Measurements from ENCODE around the gene SLC35D3. TPM values are rescaled to one million over a fixed set of nuclear protein-coding genes. Genes with fewer than 3 reads are reported as not detected.
"Not testable (repeated sequence)": the region's sequence is repeated elsewhere in the genome, so short reads cannot be mapped to it uniquely, and the experiment has no call there.

The SLC35D3 gene, protein sequence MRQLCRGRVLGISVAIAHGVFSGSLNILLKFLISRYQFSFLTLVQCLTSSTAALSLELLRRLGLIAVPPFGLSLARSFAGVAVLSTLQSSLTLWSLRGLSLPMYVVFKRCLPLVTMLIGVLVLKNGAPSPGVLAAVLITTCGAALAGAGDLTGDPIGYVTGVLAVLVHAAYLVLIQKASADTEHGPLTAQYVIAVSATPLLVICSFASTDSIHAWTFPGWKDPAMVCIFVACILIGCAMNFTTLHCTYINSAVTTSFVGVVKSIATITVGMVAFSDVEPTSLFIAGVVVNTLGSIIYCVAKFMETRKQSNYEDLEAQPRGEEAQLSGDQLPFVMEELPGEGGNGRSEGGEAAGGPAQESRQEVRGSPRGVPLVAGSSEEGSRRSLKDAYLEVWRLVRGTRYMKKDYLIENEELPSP
- total RNA-seq = not detected

- DNase-seq (ENCODE audit: low spot score in 2 of 2) (peak in 1 of 2 donors; percentile 34), ATAC-seq (peak; percentile 29 to 57)
- Mint-ChIP-seq H3K36me3 (peaks cover 0 to 13% of the 10 kb centered on the region in 2 donors), H3K9me3 (no peaks in the 10 kb centered on the region), H3K27ac (no peak within 1 kb of the TSS)
Observed at GRCh38 chr6:136921936-136922684, at the start of gene SLC35D3. TSS of gene SLC35D3 (plus strand) at chr6:136922301. CDS start at chr6:136922429, 128 bp downstream.

GRCh38 chr6:136873748-136874147, 48.4 kb upstream of the SLC35D3 start:
- Mint-ChIP-seq H3K9me3 (peaks cover 0 to 4% of the 10 kb centered on the region in 2 donors), H3K36me3 (peaks cover 23 to 56% of the 10 kb centered on the region in 2 donors), H3K27ac (no peak overlapping the region)
- DNase-seq (ENCODE audit: low spot score in 2 of 2) (no peak), ATAC-seq (no peak)

- DNase-seq (ENCODE audit: low spot score in 2 of 2); ATAC-seq; H3K27ac Mint-ChIP-seq; H3K9me3 Mint-ChIP-seq: not testable (repeated sequence)
- H3K36me3 Mint-ChIP-seq = peaks cover 23 to 49% of the 10 kb centered on the region in 2 donors
Observed at GRCh38 chr6:136876469-136876868, 45.6 kb upstream of the SLC35D3 start.

DNA sequence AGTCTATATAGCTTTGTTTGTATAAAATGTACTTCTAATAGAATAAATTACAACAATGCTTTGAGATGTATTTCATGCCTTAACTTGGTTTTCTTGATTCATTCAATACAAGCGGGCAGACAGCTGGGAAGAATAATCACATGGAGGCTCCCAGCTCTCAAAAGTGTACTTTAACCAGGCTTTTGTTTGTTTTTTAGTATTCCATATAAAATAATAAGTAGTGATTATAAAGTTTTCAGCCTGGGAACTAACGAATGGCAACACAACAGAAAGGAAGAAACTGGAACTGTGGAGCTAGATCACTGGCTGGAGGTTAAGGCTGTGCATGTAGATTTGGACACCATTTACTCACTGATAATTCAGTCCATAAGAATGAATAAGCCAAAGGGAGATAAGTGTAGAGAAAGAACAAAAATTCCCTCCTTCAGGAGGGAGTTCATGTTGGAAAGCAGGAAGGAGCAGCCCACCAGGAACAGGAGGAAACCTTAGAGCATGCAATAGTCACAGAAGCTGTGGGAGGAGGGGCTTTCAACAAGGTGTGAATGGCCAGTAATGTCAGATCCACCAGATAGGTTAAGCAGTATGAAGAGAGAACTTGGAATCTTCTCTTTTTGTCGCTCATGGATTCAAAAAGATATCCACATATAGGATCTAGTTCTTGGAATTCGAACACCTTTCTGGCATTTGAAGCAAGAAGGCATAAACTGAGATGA, 41.2 kb upstream of the SLC35D3 start:
- ATAC-seq = no peak
- no peak overlapping the region for H3K27ac Mint-ChIP-seq
- no peak for DNase-seq (ENCODE audit: low spot score in 2 of 2)
- H3K36me3 Mint-ChIP-seq = peaks cover 10 to 19% of the 10 kb centered on the region in 2 donors
- H3K9me3 Mint-ChIP-seq = no peaks in the 10 kb centered on the region

DNA sequence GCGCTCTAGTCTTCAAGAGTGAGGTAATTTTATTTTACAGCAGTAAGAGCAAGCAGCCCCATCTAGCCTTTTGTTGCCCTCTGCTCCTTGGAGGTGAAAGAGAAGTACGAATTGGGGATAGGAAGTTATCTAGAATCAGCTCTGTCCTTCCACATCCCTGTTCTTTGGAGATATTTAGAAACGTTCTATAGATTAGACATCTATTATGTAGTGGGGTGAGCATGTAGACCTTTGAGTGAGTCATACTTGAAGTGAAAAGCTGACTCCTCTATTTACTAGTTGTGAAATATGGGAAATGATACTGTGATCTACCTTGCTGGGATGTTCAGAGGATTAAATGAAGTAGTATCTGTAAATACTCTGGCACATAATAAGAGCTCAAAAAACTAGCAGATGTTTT, 36.0 kb upstream of the SLC35D3 start:
- Mint-ChIP-seq H3K27ac (no peak overlapping the region), H3K36me3 (no peaks in the 10 kb centered on the region), H3K9me3 (no peaks in the 10 kb centered on the region)
- ATAC-seq (peak in 1 of 2 donors; percentile 58), DNase-seq (ENCODE audit: low spot score in 2 of 2) (no peak)

DNA sequence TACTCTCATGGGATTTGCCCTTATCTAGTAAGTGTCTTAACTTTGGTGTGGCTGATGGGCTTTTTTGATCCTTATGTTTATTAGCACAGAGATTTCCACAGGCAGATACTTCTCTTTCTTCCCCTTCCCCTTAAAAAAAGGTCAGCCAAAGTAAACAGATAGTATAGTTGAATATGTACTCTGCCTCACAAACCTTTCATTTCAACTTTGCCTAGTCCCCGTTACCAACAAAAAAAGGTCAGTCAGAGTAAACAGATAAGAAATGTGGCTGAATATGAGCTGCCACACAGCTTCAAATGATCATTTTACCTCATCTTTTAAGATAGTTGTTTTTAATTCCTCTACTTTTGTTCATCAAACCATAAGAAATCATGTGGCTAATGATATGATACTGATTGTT, 34.1 kb upstream of the SLC35D3 start:
- DNase-seq (ENCODE audit: low spot score in 2 of 2) (no peak), ATAC-seq (no peak)
- Mint-ChIP-seq H3K27ac (no peak overlapping the region), H3K9me3 (no peaks in the 10 kb centered on the region), H3K36me3 (no peaks in the 10 kb centered on the region)

DNA sequence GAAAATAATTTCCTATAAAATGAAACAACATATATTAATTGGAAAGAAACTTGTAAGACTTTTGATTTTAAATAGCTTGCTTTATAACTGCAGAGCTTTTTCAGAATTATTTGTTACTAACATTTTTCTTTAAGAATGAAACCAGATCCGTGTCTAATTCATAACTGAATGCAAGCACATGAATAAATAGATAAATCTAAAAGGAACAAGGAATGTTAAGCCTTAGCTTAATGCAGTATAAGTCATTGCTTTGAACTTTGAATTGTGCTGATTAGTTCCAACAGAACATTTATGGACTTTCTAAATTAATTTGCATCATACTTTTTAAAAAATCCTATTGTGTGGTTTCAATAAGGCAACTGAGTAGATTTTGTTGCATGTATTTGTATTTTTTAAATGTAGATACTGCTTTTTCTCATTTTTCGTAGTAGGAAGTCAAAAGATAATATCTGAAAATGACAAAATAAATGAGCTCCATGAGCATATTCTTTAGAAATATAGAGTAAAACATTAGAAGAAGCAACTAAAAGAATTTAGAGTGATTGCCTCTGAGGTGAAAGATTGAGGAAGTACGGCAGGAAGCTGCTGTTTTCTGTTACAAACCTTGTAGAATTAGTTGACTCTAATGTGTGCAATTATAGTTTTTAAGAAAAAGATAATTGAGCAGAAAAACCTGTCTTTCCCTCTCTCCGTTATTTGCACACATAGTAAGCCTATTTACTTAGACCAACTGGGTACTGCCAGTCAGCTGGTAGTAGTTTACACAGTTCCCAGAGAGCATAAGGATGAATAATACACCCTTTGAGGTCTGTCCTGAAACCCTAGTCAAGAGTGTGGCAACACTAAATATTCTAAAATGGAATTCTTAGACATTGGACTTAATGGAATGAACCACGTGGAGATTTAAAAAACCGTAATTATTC, 32.6 kb upstream of the SLC35D3 start:
- H3K36me3 Mint-ChIP-seq = no peaks in the 10 kb centered on the region
- ATAC-seq = no peak
- H3K27ac Mint-ChIP-seq = no peak overlapping the region
- H3K9me3 Mint-ChIP-seq = no peaks in the 10 kb centered on the region
- no peak for DNase-seq (ENCODE audit: low spot score in 2 of 2)

DNA sequence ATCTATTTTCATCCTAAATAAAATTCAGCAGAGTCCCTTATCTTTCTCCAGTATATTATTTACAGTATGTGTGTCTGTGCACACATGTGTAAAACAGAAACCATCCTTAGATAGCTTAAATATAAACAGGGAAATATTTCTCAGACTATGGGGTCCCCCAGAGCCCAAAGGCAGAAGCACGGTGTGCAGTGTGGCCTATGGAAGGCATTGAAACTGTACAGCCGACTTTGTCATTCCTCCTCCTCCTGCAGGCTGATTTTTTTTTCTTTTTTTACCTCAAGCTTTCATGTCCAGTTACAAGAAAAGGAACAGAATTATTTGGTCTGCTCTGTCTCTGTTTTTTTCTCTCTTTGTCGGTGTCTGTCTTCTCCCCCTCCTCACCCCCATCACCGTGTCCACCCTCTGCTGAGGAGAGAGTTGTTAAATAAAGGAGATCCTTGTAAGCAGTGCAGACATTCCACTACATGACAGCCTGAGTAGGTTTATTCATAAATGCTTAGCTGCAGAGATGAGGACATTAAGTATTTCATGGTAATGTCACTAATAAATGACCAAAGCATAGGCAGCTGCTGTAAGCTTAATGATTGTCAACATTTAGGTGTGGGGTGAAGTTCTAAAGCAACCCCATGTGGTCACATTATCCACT, 31.8 kb upstream of the SLC35D3 start:
- Mint-ChIP-seq H3K36me3 (no peaks in the 10 kb centered on the region), H3K9me3 (no peaks in the 10 kb centered on the region), H3K27ac (peak overlapping the region in 1 of 2 donors; percentile 2)
- ATAC-seq (no peak), DNase-seq (ENCODE audit: low spot score in 2 of 2) (no peak)

DNA sequence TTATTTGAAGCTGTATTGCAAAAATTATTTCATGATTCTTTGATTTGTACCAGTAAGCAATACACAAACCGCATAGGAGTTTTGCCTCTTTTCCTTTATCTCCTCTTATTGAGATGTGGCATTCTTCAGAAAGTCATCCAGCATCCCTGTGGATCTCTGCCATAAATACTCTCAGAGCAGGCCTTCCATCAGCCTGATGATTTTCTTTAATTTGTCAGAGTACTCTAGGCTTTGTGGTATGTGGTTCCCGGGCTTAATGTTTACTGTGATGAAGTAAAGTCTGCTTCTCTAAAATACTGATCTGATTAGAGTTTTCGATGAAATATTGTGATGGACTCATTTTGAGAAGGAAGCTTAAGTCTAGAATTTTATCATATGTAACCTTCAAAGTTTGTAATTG, 31.1 kb upstream of the SLC35D3 start:
- no peak for DNase-seq (ENCODE audit: low spot score in 2 of 2)
- peak in 1 of 2 donors; percentile 20 for ATAC-seq
- Mint-ChIP-seq H3K27ac (no peak overlapping the region), H3K36me3 (no peaks in the 10 kb centered on the region), H3K9me3 (no peaks in the 10 kb centered on the region)

- ATAC-seq (no peak), DNase-seq (ENCODE audit: low spot score in 2 of 2) (no peak)
- Mint-ChIP-seq H3K9me3 (no peaks in the 10 kb centered on the region), H3K27ac (peak overlapping the region in 1 of 2 donors; percentile 12), H3K36me3 (no peaks in the 10 kb centered on the region)
Observed at GRCh38 chr6:136893187-136893586, 28.9 kb upstream of the SLC35D3 start.

- H3K27ac Mint-ChIP-seq = no peak overlapping the region
- H3K36me3 Mint-ChIP-seq = peaks cover 5 to 6% of the 10 kb centered on the region in 2 donors
- ATAC-seq = no peak
Observed at GRCh38 chr6:136895901-136896300, 26.2 kb upstream of the SLC35D3 start.

DNA sequence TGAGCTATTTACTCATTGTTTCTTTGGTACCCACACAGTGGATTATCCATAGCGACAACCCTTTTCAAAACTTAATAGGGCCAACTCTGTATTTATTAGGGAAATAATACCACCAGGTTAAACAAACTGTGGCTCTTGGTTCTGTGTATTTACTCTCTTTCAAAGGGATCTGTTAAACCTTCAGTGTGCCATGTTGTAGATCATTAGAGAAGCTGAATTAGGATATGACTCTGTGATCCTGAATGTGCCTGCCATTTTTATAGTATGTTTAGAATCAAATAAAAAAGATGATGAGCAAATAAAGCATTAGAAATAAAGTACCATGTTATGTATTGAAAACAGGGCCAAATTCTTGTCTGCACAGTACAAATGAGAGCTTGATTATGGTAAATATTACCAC, 25.0 kb upstream of the SLC35D3 start:
- peaks cover 6 to 12% of the 10 kb centered on the region in 2 donors for H3K36me3 Mint-ChIP-seq
- ATAC-seq = no peak

More at GRCh38 chr6:136895901-136896300, 26.2 kb upstream of the SLC35D3 start:
- DNase-seq (ENCODE audit: low spot score in 2 of 2) = no peak
- H3K9me3 Mint-ChIP-seq = no peaks in the 10 kb centered on the region

GRCh38 chr6:136901212-136901784, 20.8 kb upstream of the SLC35D3 start:
- no peak for ATAC-seq

More for the DNA sequence above, 25.0 kb upstream of the SLC35D3 start:
- Mint-ChIP-seq H3K9me3 (no peaks in the 10 kb centered on the region), H3K27ac (no peak overlapping the region)
- no peak for DNase-seq (ENCODE audit: low spot score in 2 of 2)

GRCh38 chr6:136904477-136904876, 17.6 kb upstream of the SLC35D3 start:
- ATAC-seq; H3K27ac Mint-ChIP-seq; H3K9me3 Mint-ChIP-seq; DNase-seq (ENCODE audit: low spot score in 2 of 2): not testable (repeated sequence)
- peaks cover 6 to 12% of the 10 kb centered on the region in 2 donors for H3K36me3 Mint-ChIP-seq

More at GRCh38 chr6:136901212-136901784, 20.8 kb upstream of the SLC35D3 start:
- Mint-ChIP-seq H3K27ac (peak overlapping the region in 1 of 2 donors; percentile 50), H3K9me3 (no peaks in the 10 kb centered on the region), H3K36me3 (peaks cover 6 to 12% of the 10 kb centered on the region in 2 donors)
- DNase-seq (ENCODE audit: low spot score in 2 of 2) = no peak

- Mint-ChIP-seq H3K36me3 (peaks cover 0 to 20% of the 10 kb centered on the region in 2 donors), H3K27ac (no peak overlapping the region), H3K9me3 (no peaks in the 10 kb centered on the region)
- ATAC-seq = no peak
- DNase-seq (ENCODE audit: low spot score in 2 of 2) = no peak
Observed at GRCh38 chr6:136914947-136915346, 7.2 kb upstream of the SLC35D3 start.
